ENCODE results near the gene ATP13A3.

DNA sequence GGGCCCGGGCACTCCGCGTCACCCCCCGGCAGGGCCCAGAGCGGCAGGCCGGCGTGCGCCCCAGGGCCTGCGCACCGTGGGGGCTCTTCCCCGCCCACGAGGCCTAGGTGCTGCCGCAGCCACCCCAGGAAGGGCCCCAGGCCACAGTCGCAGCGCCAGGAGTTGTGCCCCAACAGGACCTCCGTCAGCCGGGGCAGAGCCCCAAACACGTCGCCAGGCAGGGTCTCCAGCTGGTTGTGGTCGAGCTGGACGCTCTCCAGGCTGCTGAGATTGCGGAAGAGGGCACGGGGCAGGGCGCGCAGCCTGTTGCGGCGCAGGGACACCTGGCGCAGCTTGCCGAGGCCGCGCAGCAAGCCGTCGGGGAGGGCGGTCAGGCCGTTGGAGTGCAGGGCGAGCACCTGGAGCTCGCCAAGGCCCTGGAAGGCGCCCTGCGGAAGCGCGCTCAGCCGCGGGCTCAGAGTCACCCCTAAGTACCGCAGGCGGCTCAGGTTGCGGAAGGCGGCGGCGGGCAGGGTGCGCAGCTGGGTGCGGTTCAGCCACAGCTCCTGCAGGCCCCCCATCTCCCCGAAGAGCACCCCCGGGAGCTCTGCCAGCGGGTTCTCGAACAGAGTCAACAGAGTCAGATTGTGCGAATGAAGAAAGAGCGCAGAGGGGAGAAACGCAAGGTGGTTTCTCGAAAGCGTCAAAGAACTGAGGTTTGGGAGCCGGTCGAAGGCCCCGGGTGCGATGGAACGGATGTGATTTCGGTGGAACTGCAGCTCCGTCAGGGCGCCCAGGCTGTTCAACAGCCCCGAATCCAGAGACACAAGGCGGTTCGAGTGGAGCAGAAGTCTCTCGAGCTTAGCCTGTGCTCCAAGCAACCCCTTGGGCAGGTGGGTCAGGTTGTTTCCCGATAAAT lies 89.7 kb downstream of the ATP13A3 start:
- TF ChIP-seq, protein P1, sequence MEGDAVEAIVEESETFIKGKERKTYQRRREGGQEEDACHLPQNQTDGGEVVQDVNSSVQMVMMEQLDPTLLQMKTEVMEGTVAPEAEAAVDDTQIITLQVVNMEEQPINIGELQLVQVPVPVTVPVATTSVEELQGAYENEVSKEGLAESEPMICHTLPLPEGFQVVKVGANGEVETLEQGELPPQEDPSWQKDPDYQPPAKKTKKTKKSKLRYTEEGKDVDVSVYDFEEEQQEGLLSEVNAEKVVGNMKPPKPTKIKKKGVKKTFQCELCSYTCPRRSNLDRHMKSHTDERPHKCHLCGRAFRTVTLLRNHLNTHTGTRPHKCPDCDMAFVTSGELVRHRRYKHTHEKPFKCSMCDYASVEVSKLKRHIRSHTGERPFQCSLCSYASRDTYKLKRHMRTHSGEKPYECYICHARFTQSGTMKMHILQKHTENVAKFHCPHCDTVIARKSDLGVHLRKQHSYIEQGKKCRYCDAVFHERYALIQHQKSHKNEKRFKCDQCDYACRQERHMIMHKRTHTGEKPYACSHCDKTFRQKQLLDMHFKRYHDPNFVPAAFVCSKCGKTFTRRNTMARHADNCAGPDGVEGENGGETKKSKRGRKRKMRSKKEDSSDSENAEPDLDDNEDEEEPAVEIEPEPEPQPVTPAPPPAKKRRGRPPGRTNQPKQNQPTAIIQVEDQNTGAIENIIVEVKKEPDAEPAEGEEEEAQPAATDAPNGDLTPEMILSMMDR (conservative IDR thresholded peaks at IDR 0.05 in 1 of 2, IDR thresholded peaks at IDR 0.05 in 1 of 2; ENCODE audit: low read depth in 1 of 2, low read length in 2 of 2) = no peak
- peak; percentile 70 for TF ChIP-seq EZH2 (IDR thresholded peaks at IDR 0.05; ENCODE audit: low read length, missing control alignments)
